GM18505 (cell line): ENCODE measurements around the gene P3H2.
"Not testable (repeated sequence)": the region's sequence is repeated elsewhere in the genome, so short reads cannot be mapped to it uniquely, and the experiment has no call there.

Source experiments
- ATAC-seq: cut with Tn5 transposase; IDR thresholded peaks from one replicate; pipeline ENCODE4 v1.9.1; 2021; ENCODE audit not compliant: unreplicated experiment
- POLR2A ChIP-seq: IDR thresholded peaks from 4 replicates; pipeline ENCODE4 v1.6.1; 2011; ENCODE audit warnings: borderline replicate concordance; ENCODE audit not compliant: insufficient read depth, insufficient read length; ENCODE audit errors: extremely low read depth

Gene P3H2

DNA sequence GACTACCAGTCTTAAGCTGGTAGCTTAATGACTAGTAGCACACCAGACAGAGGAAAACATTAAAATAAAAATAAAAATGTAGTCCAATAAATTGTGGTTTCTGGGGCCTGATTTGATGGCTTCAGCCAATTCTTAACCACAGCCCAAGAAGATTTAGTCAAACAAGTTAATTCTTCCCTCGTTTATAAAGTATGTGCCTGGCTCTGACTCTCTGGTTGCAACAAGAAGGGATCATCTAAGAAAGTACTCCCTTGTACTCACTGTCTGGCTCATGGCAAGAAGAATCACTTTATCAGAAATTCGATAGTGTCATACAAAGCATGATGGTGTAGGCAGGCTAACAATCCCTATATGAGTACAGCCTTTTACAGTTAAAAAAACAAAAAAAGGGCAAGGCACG lies 141.9 kb downstream of the P3H2 start:
- no peak for TF ChIP-seq POLR2A
- ATAC-seq, result no peak

DNA sequence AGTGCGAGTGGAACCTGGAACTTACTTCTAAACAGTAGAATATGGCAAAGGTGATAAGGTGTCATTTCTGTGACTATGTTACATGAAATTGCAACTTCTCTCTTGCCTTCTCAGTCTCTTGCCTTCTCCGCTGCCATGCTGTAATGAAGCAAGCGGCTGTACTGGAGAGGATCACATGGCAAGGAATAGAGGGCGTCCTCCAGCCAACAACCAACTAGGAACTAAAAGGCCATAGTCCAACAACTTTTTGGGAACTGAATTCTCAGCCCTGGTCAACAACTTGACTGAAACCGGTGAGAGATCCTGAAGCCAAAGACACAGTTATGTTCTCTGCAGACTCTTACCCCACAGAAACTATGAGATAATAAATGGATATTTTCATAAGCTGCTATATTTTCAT lies 143.5 kb downstream of the P3H2 start:
- no peak for ATAC-seq

DNA sequence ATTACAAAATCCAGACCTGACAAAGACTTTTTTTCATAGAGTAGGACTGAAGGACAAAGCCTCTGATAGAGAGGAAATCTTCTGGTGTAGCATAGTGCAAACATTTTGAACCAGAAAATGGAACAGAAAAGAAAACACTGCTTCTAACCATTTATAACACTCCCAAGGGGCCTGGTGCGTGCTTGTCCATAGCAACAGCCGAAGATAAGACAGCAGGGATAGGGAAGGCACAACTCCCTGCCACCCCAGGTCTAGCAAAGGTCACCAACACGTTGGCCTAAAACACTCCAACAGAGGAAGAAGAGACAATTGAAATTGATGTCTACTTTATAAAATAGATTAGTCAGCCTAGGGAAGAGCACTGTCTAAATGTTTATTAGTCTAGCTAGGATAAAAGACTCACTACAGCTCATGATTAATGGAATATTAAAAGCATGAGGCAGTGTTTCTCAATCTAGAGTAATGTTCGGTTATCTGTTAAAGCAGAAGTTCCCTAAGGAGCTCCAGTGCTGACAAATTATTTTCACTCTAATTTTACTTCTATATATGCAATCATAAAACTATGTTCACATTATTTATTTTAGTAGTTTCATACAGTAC lies 145.2 kb downstream of the P3H2 start:
- no peak for TF ChIP-seq POLR2A
- no peak for ATAC-seq

More for the DNA sequence above, 143.5 kb downstream of the P3H2 start:
- TF ChIP-seq POLR2A, result no peak

DNA sequence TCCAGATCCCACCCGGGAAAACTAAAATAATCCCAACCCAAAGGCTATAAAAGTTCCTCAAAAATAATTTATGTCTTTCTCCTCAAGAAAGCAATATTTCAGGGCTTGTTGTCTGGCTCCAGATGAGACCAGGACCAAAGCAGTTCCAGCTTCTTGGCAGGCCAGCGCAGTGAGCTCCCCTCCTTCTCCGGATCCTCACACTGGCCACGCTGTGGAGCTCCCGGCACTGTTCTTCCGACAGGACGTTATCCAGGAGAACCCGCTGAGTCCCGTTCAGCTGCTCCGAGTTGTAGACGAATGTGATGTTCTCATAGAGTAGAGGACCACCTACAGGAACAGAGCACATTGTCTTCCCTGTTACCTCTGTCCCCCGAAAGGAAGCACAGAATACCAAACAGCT lies 146.3 kb downstream of the P3H2 start:
- no peak for ATAC-seq
- no peak for TF ChIP-seq POLR2A

DNA sequence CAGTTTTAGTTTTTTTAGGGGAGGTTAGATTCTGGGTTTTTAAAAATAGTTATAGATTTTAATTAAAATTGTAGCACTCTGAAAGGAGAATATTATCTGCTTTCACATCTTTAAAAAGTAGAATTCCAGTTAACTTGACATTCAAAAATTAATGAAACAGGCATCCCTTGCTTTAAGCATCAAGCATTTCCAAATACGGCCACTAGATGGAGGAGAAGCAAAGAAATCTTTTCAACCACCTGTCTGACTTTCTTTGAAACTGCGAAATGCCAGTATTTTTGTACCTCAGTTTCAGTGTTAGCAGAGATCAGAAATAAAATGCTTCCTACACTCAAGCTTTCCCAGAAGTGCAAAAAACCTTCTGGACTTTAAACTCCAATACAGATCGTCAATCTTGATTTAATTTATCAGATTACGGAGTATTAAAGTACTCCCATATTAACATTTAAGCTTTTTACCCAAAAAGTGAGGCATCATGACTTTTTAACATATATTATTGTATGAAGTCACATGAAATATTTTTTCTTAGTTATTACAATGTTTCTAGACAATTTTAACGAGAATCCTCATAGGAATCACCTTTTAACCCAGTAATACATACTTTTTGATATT lies 153.3 kb downstream of the P3H2 start:
- TF ChIP-seq POLR2A, result no peak
- ATAC-seq, result peak; percentile 67

DNA sequence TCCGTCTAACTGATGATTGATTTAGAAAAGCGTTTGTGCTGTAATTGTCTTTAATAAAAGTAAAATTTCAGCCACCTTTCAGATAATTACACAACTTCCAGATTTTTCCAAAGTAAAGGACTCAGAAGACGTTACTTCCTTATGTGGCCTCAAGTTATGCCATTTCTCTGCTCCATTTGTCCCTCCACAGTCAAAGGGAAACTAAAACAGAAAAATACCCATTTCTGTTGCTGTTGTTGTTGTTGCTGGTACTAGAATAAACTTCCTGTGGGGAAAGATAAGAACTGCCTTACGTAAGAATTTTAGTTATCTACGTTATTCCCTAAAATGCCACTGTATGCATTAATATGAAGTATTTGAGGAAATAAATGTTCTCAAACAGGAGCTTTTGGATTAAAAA lies 153.9 kb downstream of the P3H2 start:
- ATAC-seq, result no peak
- no peak for TF ChIP-seq POLR2A

DNA sequence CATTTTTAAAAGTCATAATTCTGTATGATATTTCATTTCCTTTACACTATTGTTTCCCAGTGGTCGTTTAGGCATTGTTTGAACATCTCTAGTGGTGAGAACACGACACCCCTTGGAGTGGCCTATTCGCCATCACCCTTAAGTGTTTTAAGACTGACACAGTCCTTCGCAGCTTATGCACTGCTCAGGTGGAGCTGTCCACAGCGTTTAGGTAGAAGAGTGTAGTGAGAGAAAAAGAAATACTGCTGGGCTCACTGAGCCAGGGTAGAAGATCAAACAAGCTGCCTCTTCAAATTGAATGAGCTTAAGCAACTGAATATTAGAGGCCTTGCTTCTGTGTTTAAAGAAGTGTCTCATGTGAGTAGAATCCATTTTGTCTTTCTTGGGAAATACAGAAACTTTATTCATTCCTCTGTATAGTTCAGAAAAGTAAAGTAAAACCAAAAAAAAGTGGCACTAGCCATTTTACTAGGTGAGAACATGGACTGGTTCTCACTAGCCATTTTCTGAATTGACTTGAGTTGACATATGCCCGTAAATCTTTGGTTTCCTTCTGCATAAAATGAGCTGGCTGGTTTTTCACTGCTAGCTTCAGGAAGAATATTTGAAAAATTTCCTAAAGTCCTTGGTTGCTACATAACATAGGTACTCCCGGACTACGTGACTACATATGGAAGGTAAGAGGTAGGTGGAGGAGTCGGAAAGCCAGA lies 155.9 kb downstream of the P3H2 start:
- no peak for ATAC-seq
- no peak for TF ChIP-seq POLR2A

DNA sequence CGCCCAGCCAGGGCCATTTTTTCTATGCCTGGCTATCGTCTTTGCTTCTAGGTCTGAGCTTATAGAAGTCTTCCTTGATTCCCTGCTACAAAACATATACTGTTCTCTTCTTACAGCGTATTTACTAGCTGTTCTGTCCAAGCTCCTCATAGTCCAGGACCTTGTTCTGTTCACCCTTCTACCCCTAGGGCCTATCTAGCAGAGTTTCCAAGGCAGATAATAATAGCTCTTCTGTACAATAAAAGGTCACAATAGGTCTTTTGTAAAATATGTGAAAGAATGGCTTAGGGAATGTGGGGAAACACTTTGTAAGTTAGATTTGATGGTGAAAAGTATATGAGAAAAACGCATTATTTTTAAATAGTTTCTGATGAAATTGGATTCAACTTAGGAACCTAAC lies 158.2 kb downstream of the P3H2 start:
- ATAC-seq, result no peak
- no peak for TF ChIP-seq POLR2A

DNA sequence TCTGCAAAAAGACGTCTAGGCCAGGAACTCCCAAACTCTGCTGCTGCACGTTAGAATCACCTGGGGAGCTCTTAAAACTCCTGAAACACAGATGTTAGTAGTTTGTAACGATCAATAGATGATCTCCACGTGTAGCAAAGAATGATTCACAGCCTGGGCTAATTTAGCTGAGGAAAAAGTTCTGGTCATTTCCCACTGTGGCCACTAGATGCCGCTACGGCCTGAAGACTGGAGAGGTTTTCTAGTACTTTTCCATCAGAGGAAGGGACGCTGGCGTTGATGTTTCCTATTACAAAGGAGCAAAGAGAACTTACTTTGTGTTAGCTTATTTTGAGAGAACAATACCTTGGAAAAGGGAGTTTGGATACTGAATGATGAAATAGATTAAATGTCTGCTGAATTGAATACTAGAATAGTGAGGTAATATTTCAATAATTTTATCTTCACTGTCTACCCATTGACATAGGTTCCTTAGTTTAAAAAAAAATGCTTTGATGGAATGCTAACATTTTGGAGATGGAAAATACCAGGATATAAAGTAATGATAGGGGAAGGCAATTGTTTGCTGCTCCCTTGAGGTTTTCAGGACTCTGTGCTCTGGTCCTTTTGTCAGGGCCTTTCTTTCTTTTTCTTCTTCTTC lies 159.1 kb downstream of the P3H2 start:
- ATAC-seq, result peak; percentile 75
- TF ChIP-seq POLR2A, result no peak

DNA sequence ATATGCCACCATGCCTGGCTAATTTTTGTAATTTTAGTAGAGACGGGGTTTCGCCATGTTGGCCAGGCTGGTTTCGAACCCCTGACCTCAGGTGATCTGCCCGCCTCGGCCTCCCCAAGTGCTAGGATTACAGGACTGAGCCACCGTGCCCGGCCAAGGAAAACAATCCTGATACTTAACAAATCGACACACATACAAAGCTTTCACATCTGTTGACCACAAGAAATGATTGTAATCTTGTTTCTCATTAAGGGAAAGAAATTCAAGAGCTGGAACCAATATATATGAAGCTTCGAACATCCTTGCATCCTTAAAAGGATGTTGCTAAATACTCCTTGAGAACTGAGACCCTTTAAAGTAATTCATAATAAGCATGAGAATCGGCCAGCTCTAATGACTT lies 159.6 kb downstream of the P3H2 start:
- ATAC-seq, result not testable (repeated sequence)

DNA sequence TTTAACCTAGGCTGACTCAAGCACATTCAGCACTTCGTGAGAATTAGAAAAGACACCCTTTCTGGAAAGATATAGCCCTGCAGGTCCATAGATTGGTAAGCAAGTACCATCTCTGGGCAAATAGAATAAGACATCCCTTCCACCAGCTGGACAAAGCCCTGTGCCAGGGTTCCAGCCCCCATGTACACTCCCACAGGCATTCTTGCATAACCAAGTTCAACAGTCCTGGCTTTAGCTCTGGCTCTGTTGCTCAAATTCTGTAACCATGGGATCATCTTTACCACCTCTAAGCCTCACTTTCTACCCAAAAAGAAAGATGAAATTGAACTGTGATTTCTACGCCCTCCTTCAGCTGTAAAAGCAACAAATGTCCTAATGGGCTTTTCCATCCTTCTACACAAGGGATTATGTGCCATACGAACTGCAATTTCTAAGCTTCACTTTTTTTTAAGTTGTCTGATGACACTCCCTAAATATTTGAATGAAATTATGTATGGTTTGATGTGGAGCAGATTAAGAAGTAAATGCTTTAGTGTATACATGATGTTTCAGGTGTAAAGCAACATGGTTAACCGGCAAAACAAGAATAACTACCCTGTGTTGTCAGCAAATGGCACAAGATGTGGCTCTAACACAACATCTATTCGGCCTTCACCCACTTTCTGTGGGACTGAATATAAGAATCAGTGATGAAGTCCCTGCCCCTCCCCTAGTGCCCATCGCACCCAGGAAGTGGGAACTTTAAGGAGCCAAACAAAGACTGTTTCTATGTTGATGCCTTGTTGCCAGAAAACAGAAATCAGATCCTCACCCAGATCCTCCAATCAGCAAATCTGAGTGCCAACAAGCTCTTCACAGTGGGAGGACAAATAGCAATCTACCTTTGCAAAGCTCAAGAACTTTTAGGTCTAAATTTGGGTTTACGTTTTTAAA lies 165.7 kb downstream of the P3H2 start:
- no peak for TF ChIP-seq POLR2A
- no peak for ATAC-seq

DNA sequence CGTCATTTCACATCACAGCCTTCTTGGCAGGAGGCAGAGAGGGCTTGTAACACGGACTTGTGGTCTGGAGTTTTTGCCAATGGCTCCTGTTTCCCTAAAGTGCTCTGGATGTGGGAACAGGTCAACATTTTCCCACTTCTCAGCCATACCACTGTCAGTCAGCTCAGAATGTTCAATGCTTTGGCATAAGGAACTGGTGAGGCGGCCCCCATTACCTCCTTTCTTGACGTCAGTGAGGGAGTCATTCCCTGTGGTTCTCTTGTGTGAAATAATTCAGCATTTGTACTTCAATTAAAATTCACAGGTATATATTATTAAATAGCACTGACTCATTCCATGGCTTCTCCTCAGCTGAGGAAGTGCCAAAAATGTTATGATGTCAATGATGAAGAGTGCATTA lies 167.1 kb downstream of the P3H2 start:
- ATAC-seq, result no peak
- no peak for TF ChIP-seq POLR2A

DNA sequence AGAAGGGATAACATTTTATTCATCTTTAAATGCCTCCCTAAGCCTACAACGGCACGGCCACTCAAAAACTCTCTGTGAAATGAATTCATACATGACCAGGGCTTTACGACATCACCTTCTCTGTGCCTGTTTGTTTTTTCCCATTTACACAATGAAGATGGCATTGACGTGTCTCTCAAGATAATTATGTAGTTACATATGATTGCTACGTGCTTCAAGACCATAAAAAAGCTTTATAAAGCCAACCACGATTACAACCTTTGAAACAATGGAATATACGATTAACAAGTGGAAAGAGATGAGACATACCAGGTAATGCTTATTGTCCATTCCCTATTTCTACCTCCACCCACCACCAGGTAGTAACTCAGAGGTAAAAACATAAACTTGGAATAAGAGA lies 168.4 kb downstream of the P3H2 start:
- TF ChIP-seq POLR2A, result no peak
- ATAC-seq, result no peak

DNA sequence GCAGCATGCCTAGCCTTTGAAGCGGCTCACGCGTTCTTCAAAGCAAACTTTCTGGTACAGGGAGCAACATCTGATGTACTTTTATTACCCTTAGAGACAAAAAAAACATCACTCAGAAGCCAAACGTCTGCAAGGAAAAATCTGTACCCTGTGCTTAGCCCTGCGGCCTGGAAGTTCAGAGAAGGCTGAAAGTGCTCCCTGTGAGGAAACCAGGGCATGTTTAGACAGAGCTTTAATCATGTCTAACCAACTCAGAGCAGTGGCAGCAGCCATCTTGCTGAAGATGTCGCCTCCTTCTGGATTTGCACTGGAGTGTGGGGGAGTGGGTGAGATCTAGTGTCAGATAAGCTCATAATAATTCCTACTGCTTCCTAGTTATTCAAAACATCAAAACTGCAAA lies 170.4 kb downstream of the P3H2 start:
- no peak for ATAC-seq
- TF ChIP-seq POLR2A, result no peak

DNA sequence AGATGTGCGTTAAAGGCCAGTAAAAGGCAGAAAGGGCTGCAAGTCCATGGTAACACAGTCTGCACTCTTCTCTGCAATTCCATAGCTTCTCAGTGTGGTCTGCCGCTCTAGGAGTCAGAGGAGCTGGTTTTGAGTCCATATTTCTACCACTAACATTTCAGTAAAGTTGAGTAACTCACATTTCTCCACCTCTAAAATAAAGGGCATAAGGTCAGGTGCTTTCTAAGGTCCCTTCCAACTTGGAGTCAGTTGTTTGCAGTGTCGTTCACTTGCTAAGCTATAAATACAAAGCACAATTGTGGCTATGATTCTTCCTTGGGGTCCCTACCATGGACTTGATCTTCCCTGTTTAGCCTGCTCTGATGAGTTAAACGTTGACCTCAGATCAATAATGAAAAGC lies 171.1 kb downstream of the P3H2 start:
- no peak for TF ChIP-seq POLR2A
- ATAC-seq, result no peak
